H9 (cell line): ENCODE data around the gene ABHD15. TPM values are rescaled to one million over a fixed set of nuclear protein-coding genes. Genes with fewer than 3 reads are reported as not detected.

Experiments used
- DNase-seq: peaks from one replicate; pipeline ENCODE4 v3.0.0-alpha.2; 2017
- H2AFZ ChIP-seq: one replicate; pipeline ENCODE4 v1.6.1; 2013; ENCODE audit warnings: mild to moderate bottlenecking, low read length, control low read depth, moderate library complexity
- H2AK5ac ChIP-seq: 2 replicates; pipeline ENCODE4 v1.6.1; 2013; ENCODE audit warnings: low read length, control low read depth, mixed read lengths; ENCODE audit not compliant: insufficient read length
- H2BK120ac ChIP-seq: one replicate; pipeline ENCODE4 v1.6.1; 2013; ENCODE audit warnings: low read depth, mild to moderate bottlenecking, low read length, control low read depth, inconsistent platforms; ENCODE audit not compliant: poor library complexity, severe bottlenecking
- H2BK12ac ChIP-seq: 2 replicates; pipeline ENCODE4 v1.6.1; 2013; ENCODE audit warnings: low read length, control low read depth, mixed read lengths, low read depth; ENCODE audit not compliant: insufficient read length
- H2BK15ac ChIP-seq: 2 replicates; pipeline ENCODE4 v1.6.1; 2013; ENCODE audit warnings: low read depth, low read length, control low read depth
- H2BK20ac ChIP-seq: one replicate; pipeline ENCODE4 v1.6.1; 2013; ENCODE audit warnings: low read depth, mild to moderate bottlenecking, low read length, control low read depth, inconsistent platforms; ENCODE audit not compliant: poor library complexity, severe bottlenecking
- H2BK5ac ChIP-seq: 2 replicates; pipeline ENCODE4 v1.6.1; 2013; ENCODE audit warnings: low read length, control low read depth, mixed read lengths; ENCODE audit not compliant: insufficient read length
- H3K14ac ChIP-seq: 2 replicates; pipeline ENCODE4 v1.6.1; 2013; ENCODE audit warnings: low read length, control low read depth; ENCODE audit not compliant: insufficient read depth
- H3K18ac ChIP-seq: 2 replicates; pipeline ENCODE4 v1.6.1; 2013; ENCODE audit warnings: low read depth, mild to moderate bottlenecking, mixed read lengths, low read length, control low read depth; ENCODE audit not compliant: insufficient read length
- H3K23ac ChIP-seq: 2 replicates; pipeline ENCODE4 v1.6.1; 2013; ENCODE audit warnings: low read length, control low read depth, mixed read lengths, low read depth; ENCODE audit not compliant: insufficient read length
- H3K23me2 ChIP-seq: 2 replicates; pipeline ENCODE4 v1.6.1; 2013; ENCODE audit warnings: low read depth, mild to moderate bottlenecking, mixed read lengths, low read length, control low read depth; ENCODE audit not compliant: insufficient read length, poor library complexity, severe bottlenecking
- H3K27ac ChIP-seq: 2 replicates; pipeline ENCODE4 v1.5.1; 2013; ENCODE audit warnings: low read length, control low read depth, mixed read lengths, low read depth; ENCODE audit not compliant: insufficient read length
- H3K27me3 ChIP-seq: 2 replicates; pipeline ENCODE4 v1.6.1; 2013; ENCODE audit warnings: low read length, control low read depth, inconsistent platforms; ENCODE audit not compliant: insufficient read depth
- H3K4ac ChIP-seq: 2 replicates; pipeline ENCODE4 v1.6.1; 2013; ENCODE audit warnings: low read depth, mild to moderate bottlenecking, control low read depth, inconsistent platforms, low read length, moderate library complexity
- H3K4me1 ChIP-seq: 2 replicates; pipeline ENCODE4 v1.6.1; 2013; ENCODE audit warnings: low read length, control low read depth, inconsistent platforms; ENCODE audit not compliant: insufficient read depth
- H3K4me2 ChIP-seq: 2 replicates; pipeline ENCODE4 v1.6.1; 2013; ENCODE audit warnings: low read length, control low read depth, mixed read lengths; ENCODE audit not compliant: insufficient read length, insufficient read depth
- H3K56ac ChIP-seq: 2 replicates; pipeline ENCODE4 v1.6.1; 2013; ENCODE audit warnings: low read depth, mild to moderate bottlenecking, mixed read lengths, low read length, control low read depth; ENCODE audit not compliant: insufficient read length
- H3K79me1 ChIP-seq: 2 replicates; pipeline ENCODE4 v1.6.1; 2013; ENCODE audit warnings: low read depth, mild to moderate bottlenecking, moderate library complexity, low read length, control low read depth, inconsistent platforms; ENCODE audit not compliant: insufficient read depth, poor library complexity, severe bottlenecking
- H3K79me2 ChIP-seq: 2 replicates; pipeline ENCODE4 v1.6.1; 2013; ENCODE audit warnings: low read length, control low read depth, inconsistent platforms; ENCODE audit not compliant: insufficient read depth
- H3K9ac ChIP-seq: 2 replicates; pipeline ENCODE4 v1.6.1; 2013; ENCODE audit warnings: low read length, control low read depth, mixed read lengths; ENCODE audit not compliant: insufficient read length; ENCODE audit errors: extremely low read depth
- H3K9me3 ChIP-seq: one replicate; pipeline ENCODE4 v1.6.1; 2013; ENCODE audit warnings: low read depth, low read length, inconsistent platforms; ENCODE audit not compliant: control insufficient read depth
- H3T11ph ChIP-seq: one replicate; pipeline ENCODE4 v1.6.1; 2013; ENCODE audit warnings: mild to moderate bottlenecking, low read length, control low read depth, inconsistent platforms
- H4K20me1 ChIP-seq: one replicate; pipeline ENCODE4 v1.6.1; 2013; ENCODE audit not compliant: control insufficient read depth, insufficient read length, insufficient read depth
- H4K5ac ChIP-seq: 2 replicates; pipeline ENCODE4 v1.6.1; 2013; ENCODE audit warnings: low read depth, mild to moderate bottlenecking, mixed read lengths, low read length, control low read depth; ENCODE audit not compliant: insufficient read length
- H4K8ac ChIP-seq: replicated peaks from 2 replicates; pipeline ENCODE4 v1.6.1; 2013; ENCODE audit warnings: low read length, control low read depth, mixed read lengths, low read depth; ENCODE audit not compliant: insufficient read length
- H4K91ac ChIP-seq: 2 replicates; pipeline ENCODE4 v1.6.1; 2013; ENCODE audit warnings: low read depth, mild to moderate bottlenecking, moderate library complexity, mixed read lengths, low read length, control low read depth; ENCODE audit not compliant: insufficient read length
- H3K27ac Mint-ChIP-seq, 3 experiments: 2 replicates in 2 of 3; 3 replicates in 1 of 3; pipeline ENCODE4 v1.8.0; 2020 to 2021; ENCODE audit warnings: mixed read lengths in 3 of 3, mild to moderate bottlenecking in 1 of 3, moderate library complexity in 1 of 3
- H3K27me3 Mint-ChIP-seq: 2 replicates; pipeline ENCODE4 v1.8.0; 2021; ENCODE audit warnings: low read depth, mild to moderate bottlenecking, moderate library complexity, mixed read lengths
- H3K36me3 Mint-ChIP-seq, 3 experiments: 2 replicates in 2 of 3; 3 replicates in 1 of 3; pipeline ENCODE4 v1.8.0; 2020 to 2021; ENCODE audit warnings: low read depth in 3 of 3, mixed read lengths in 3 of 3; ENCODE audit not compliant: insufficient read depth in 1 of 3
- H3K4me1 Mint-ChIP-seq, 2 experiments: 2 replicates each; pipeline ENCODE4 v1.8.0; 2020; ENCODE audit warnings: mixed read lengths in 2 of 2
- H3K4me3 Mint-ChIP-seq, 2 experiments: 2 replicates in 1 of 2; 3 replicates in 1 of 2; pipeline ENCODE4 v1.8.0; 2020 to 2021; ENCODE audit warnings: mild to moderate bottlenecking in 2 of 2, mixed read lengths in 2 of 2, moderate library complexity in 1 of 2
- H3K9me3 Mint-ChIP-seq, 2 experiments: 2 replicates in 1 of 2; 3 replicates in 1 of 2; pipeline ENCODE4 v1.8.0; 2020; ENCODE audit warnings: mild to moderate bottlenecking in 2 of 2, mixed read lengths in 2 of 2, moderate library complexity in 1 of 2
- WGBS: extraction: QIAGEN DNeasy Blood & Tissue Kit; methylation state at CpG from one replicate; pipeline ENCODE4 v1.1.7; 2013; ENCODE audit warnings: missing lambda C conversion rate, low lambda C conversion rate, mixed read lengths; ENCODE audit not compliant: insufficient read length; ENCODE audit errors: extremely low coverage; 5-methylcytosine and 5-hydroxymethylcytosine counted together
- total RNA-seq: library from RNA; stranded (reverse); gene quantifications from 2 replicates; pipeline ENCODE4 v1.2.1, GENCODE V29; 2021
- TF ChIP-seq, protein P1 (sequence below): fragments of 200-600 bp; sonication (generic); conservative IDR thresholded peaks from 3 replicates; pipeline ENCODE4 v1.8.0; 2021; ENCODE audit warnings: antibody characterized with exemption, mild to moderate bottlenecking

ABHD15 gene
- total RNA-seq, 1 experiment from 2014 or later = 2.5 TPM

DNA sequence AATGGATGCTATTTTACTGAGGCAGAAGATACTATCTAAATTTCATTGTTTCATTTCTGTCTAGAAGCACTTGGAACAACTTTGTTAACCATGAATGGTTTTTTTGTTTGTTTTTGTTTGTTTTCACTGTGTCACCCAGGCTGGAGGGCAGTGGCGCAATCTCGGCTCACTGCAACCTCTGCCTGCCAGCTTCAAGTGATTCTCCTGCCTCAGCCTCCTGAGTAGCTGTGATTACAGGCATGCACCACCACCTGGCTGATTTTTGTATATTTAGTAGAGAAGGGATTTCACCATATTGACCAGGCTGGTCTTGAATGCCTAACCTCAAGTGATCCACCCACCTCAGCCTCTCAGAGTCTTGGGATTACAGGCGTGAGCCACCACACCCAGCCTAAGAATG, 40.5 kb downstream of the ABHD15 start:
- Histone ChIP-seq H2AK5ac (no peak overlapping the region), H4K5ac (no peak overlapping the region), H3K79me1 (no peaks in the 10 kb centered on the region), H4K20me1 (no peaks in the 10 kb centered on the region), H2BK120ac (no peak overlapping the region), H3K9ac (no peak overlapping the region), H2BK5ac (no peak overlapping the region), H2BK12ac (no peak overlapping the region), H3K4me2 (no peak overlapping the region), H2AFZ (no peak overlapping the region), H4K8ac (no peak overlapping the region), H3K27me3 (no peaks in the 10 kb centered on the region), H3K23me2 (no peaks in the 10 kb centered on the region), H3T11ph (no peak overlapping the region), H3K9me3 (no peaks in the 10 kb centered on the region), H3K56ac (no peak overlapping the region), H3K79me2 (no peaks in the 10 kb centered on the region), H4K91ac (no peak overlapping the region), H3K4me1 (no peaks in the 10 kb centered on the region), H3K23ac (no peak overlapping the region), H3K18ac (no peak overlapping the region), H2BK20ac (no peak overlapping the region), H3K14ac (no peak overlapping the region), H3K4ac (no peak overlapping the region), H3K27ac (no peak overlapping the region), H2BK15ac (no peak overlapping the region)
- no peak overlapping the region for H3K27ac Mint-ChIP-seq
- no peak for DNase-seq
- peaks cover 19 to 65% (median 45%) of the 10 kb centered on the region in 3 experiments for H3K36me3 Mint-ChIP-seq
- no peaks in the 10 kb centered on the region for H3K4me1 Mint-ChIP-seq
- H3K4me3 Mint-ChIP-seq = no peak overlapping the region
- H3K9me3 Mint-ChIP-seq = no peaks in the 10 kb centered on the region
- no peaks in the 10 kb centered on the region for H3K27me3 Mint-ChIP-seq
- WGBS = no CpG with 5 or more reads among the region's 3 CpGs
- TF ChIP-seq, protein P1, sequence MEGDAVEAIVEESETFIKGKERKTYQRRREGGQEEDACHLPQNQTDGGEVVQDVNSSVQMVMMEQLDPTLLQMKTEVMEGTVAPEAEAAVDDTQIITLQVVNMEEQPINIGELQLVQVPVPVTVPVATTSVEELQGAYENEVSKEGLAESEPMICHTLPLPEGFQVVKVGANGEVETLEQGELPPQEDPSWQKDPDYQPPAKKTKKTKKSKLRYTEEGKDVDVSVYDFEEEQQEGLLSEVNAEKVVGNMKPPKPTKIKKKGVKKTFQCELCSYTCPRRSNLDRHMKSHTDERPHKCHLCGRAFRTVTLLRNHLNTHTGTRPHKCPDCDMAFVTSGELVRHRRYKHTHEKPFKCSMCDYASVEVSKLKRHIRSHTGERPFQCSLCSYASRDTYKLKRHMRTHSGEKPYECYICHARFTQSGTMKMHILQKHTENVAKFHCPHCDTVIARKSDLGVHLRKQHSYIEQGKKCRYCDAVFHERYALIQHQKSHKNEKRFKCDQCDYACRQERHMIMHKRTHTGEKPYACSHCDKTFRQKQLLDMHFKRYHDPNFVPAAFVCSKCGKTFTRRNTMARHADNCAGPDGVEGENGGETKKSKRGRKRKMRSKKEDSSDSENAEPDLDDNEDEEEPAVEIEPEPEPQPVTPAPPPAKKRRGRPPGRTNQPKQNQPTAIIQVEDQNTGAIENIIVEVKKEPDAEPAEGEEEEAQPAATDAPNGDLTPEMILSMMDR = no peak
